ENCODE data around the gene GATA3.

DNA sequence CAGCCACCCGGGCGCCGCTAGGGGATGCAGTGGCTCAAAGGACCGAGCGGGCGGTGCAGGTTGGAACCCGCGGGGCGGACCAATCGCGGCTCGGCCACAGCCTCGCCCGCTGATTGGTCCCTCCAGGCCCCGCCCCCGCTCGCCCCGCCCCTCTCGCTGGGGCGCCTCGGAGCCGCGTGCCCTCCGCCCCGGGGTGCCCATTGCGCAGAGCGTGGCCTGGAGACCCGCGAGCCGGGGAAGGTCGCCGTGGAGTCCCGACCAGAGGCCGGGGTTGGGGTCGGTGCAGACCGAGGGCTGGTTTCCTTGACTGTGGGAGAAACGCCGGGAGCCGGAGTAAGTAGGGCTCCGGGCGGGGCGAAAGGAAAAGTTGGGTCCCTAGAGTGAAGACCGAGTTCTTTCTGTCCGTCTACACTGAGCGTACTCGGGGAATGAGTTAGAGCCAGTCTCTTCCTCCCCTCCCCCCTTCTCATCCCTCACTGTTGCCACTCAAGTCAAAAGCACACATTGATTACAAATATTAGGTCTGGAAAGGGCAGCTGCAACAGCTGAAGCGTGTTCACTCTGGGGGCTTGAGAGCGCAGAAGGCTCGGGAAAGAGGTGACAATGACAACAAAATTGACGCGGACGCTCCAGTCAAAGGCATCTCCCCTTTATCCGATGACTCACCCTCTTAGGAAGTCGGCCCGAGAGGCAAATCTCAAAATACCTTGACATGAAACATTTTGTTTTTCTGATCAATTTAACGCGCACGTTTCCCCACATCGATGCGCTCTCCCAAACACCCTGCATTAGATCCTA lies 843 bp upstream of the GATA3 start:
- TF ChIP-seq, protein P1, sequence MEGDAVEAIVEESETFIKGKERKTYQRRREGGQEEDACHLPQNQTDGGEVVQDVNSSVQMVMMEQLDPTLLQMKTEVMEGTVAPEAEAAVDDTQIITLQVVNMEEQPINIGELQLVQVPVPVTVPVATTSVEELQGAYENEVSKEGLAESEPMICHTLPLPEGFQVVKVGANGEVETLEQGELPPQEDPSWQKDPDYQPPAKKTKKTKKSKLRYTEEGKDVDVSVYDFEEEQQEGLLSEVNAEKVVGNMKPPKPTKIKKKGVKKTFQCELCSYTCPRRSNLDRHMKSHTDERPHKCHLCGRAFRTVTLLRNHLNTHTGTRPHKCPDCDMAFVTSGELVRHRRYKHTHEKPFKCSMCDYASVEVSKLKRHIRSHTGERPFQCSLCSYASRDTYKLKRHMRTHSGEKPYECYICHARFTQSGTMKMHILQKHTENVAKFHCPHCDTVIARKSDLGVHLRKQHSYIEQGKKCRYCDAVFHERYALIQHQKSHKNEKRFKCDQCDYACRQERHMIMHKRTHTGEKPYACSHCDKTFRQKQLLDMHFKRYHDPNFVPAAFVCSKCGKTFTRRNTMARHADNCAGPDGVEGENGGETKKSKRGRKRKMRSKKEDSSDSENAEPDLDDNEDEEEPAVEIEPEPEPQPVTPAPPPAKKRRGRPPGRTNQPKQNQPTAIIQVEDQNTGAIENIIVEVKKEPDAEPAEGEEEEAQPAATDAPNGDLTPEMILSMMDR (IDR thresholded peaks at IDR 0.05; ENCODE audit: poor library complexity), result peak; percentile 88
- no peak for TF ChIP-seq EZH2 (IDR thresholded peaks at IDR 0.05; ENCODE audit: borderline replicate concordance)

All from hepatocyte (in vitro differentiated cells).